Measurements from ENCODE around the gene CCDC33. TPM values are rescaled to one million over a fixed set of nuclear protein-coding genes. Genes with fewer than 3 reads are reported as not detected.

Gene CCDC33
- total RNA-seq, 1 experiment from 2014 or later: 0.15 TPM

GRCh38 chr15:74257105-74257504 is 21.0 kb downstream of the CCDC33 start:
- no peak overlapping the region for H2AFZ ChIP-seq (ENCODE audit: low read depth, low read length, poor library complexity, severe bottlenecking)
- H3K9me2 ChIP-seq (ENCODE audit: insufficient read depth): no peaks in the 10 kb centered on the region
- POLR2A ChIA-PET: no interaction called here
- no peaks in the 10 kb centered on the region for H3K36me3 ChIP-seq (ENCODE audit: control insufficient read depth in 1 of 2, insufficient read depth in 2 of 2, low read length in 2 of 2)
- TF ChIP-seq RAD21 (IDR thresholded peaks at IDR 0.05; ENCODE audit: low read depth) (no peak), FOSL1 (IDR thresholded peaks at IDR 0.05; ENCODE audit: low read depth) (no peak)
- TF ChIP-seq, protein P1, sequence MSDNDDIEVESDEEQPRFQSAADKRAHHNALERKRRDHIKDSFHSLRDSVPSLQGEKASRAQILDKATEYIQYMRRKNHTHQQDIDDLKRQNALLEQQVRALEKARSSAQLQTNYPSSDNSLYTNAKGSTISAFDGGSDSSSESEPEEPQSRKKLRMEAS (IDR thresholded peaks at IDR 0.05): no peak
- no peaks in the 10 kb centered on the region for H3K9me3 ChIP-seq (ENCODE audit: control insufficient read depth in 1 of 2, insufficient read depth in 1 of 2, low read depth in 1 of 2, low read length in 2 of 2)
- no peak overlapping the region for H3K4me3 ChIP-seq (replicated peaks in 1 of 2; ENCODE audit: low read depth in 1 of 2, low read length in 2 of 2)
- no peak overlapping the region for H3K4me2 ChIP-seq (ENCODE audit: low read length)
- peaks cover 2 to 11% of the 10 kb centered on the region in 2 experiments; a peak in 2 of 4 replicates for H3K4me1 ChIP-seq (ENCODE audit: control insufficient read depth in 1 of 2, insufficient read depth in 2 of 2, low read length in 2 of 2)
- intact Hi-C loops (cut with micrococcal nuclease): no loop called here
- no peak overlapping the region for H3K27ac ChIP-seq (ENCODE audit: low read depth, low read length)
- RAD21 ChIA-PET (ENCODE audit: low non-redundant PET in 1 of 2, low total read pairs in 2 of 2, uncharacterized antibody in 2 of 2, unreplicated experiment in 2 of 2): no interaction called here
- BruUV-seq (replicated peaks): no TSS peak
- ATAC-seq: no peak
- H3K9ac ChIP-seq (ENCODE audit: low read length): no peak overlapping the region
- H3K27me3 ChIP-seq (ENCODE audit: insufficient read depth, low read length): peaks cover 34% of the 10 kb centered on the region; the same call in 1 of the 2 replicates
- H4K20me1 ChIP-seq (ENCODE audit: insufficient read depth): no peaks in the 10 kb centered on the region
- CTCF ChIA-PET: no interaction called here
- H3K79me2 ChIP-seq (ENCODE audit: insufficient read depth, low read length): no peaks in the 10 kb centered on the region
- no peak for DNase-seq (ENCODE audit: low read depth, low spot score)

DNA sequence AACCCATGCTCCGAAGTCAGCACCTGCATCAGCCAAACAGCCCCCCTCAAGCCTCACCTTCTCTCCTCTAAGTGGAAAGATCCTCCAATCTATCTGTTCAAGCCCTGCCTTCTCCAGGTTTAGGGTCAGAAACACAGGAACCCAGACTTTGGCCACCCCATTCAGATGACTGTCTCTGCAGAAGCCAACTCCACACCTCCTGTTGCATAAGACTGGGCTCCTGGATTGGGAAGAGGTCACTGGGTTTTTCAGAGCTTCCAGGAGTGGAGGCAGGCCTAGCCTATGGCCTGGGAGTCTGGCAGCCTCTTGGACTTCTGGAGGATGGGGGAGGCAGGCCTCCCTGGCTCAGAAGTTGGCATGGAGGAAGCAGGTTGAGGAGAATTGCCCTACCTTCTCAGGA is 21.5 kb downstream of the CCDC33 start:
- H3K9me3 ChIP-seq (ENCODE audit: control insufficient read depth in 1 of 2, insufficient read depth in 1 of 2, low read depth in 1 of 2, low read length in 2 of 2): no peaks in the 10 kb centered on the region
- POLR2A ChIA-PET: no interaction called here
- peaks cover 34% of the 10 kb centered on the region; the same call in 1 of the 2 replicates for H3K27me3 ChIP-seq (ENCODE audit: insufficient read depth, low read length)
- no peaks in the 10 kb centered on the region for H3K79me2 ChIP-seq (ENCODE audit: insufficient read depth, low read length)
- H3K36me3 ChIP-seq (ENCODE audit: control insufficient read depth in 1 of 2, insufficient read depth in 2 of 2, low read length in 2 of 2): no peaks in the 10 kb centered on the region
- intact Hi-C loops (cut with micrococcal nuclease): no loop called here
- RAD21 ChIA-PET (ENCODE audit: low non-redundant PET in 1 of 2, low total read pairs in 2 of 2, uncharacterized antibody in 2 of 2, unreplicated experiment in 2 of 2): no interaction called here
- ATAC-seq (no peak), DNase-seq (ENCODE audit: low read depth, low spot score) (no peak)
- no peak overlapping the region for H3K27ac ChIP-seq (ENCODE audit: low read depth, low read length)
- no peaks in the 10 kb centered on the region for H3K9me2 ChIP-seq (ENCODE audit: insufficient read depth)
- H3K4me1 ChIP-seq (ENCODE audit: control insufficient read depth in 1 of 2, insufficient read depth in 2 of 2, low read length in 2 of 2): peaks cover 0 to 6% of the 10 kb centered on the region in 2 experiments; a peak in 2 of 4 replicates
- H4K20me1 ChIP-seq (ENCODE audit: insufficient read depth): no peaks in the 10 kb centered on the region
- H2AFZ ChIP-seq (ENCODE audit: low read depth, low read length, poor library complexity, severe bottlenecking): no peak overlapping the region
- no peak overlapping the region for H3K9ac ChIP-seq (ENCODE audit: low read length)
- BruUV-seq (replicated peaks): no TSS peak
- H3K4me2 ChIP-seq (ENCODE audit: low read length): no peak overlapping the region
- CTCF ChIA-PET: no interaction called here
- TF ChIP-seq POLR2AphosphoS5 (IDR thresholded peaks at IDR 0.05; ENCODE audit: low read depth, low read length): no peak
- TF ChIP-seq CEBPB (IDR thresholded peaks at IDR 0.05; ENCODE audit: low read depth): no peak
- no peak overlapping the region for H3K4me3 ChIP-seq (replicated peaks in 1 of 2; ENCODE audit: low read depth in 1 of 2, low read length in 2 of 2)

Measured in HCT116 (cell line).